NCI-H2196 treated with DMSO at 0.1 percent for 48 hours (cell line): ENCODE results near the gene PHRF1.

ENCODE experiments used
- DNase-seq: peaks from one replicate; lab custom pipeline; 2025; ENCODE audit not compliant: unreplicated experiment; lab: John Stamatoyannopoulos, UW

The PHRF1 gene, protein sequence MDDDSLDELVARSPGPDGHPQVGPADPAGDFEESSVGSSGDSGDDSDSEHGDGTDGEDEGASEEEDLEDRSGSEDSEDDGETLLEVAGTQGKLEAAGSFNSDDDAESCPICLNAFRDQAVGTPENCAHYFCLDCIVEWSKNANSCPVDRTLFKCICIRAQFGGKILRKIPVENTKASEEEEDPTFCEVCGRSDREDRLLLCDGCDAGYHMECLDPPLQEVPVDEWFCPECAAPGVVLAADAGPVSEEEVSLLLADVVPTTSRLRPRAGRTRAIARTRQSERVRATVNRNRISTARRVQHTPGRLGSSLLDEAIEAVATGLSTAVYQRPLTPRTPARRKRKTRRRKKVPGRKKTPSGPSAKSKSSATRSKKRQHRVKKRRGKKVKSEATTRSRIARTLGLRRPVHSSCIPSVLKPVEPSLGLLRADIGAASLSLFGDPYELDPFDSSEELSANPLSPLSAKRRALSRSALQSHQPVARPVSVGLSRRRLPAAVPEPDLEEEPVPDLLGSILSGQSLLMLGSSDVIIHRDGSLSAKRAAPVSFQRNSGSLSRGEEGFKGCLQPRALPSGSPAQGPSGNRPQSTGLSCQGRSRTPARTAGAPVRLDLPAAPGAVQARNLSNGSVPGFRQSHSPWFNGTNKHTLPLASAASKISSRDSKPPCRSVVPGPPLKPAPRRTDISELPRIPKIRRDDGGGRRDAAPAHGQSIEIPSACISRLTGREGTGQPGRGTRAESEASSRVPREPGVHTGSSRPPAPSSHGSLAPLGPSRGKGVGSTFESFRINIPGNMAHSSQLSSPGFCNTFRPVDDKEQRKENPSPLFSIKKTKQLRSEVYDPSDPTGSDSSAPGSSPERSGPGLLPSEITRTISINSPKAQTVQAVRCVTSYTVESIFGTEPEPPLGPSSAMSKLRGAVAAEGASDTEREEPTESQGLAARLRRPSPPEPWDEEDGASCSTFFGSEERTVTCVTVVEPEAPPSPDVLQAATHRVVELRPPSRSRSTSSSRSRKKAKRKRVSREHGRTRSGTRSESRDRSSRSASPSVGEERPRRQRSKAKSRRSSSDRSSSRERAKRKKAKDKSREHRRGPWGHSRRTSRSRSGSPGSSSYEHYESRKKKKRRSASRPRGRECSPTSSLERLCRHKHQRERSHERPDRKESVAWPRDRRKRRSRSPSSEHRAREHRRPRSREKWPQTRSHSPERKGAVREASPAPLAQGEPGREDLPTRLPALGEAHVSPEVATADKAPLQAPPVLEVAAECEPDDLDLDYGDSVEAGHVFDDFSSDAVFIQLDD (N-terminal part only)

DNA sequence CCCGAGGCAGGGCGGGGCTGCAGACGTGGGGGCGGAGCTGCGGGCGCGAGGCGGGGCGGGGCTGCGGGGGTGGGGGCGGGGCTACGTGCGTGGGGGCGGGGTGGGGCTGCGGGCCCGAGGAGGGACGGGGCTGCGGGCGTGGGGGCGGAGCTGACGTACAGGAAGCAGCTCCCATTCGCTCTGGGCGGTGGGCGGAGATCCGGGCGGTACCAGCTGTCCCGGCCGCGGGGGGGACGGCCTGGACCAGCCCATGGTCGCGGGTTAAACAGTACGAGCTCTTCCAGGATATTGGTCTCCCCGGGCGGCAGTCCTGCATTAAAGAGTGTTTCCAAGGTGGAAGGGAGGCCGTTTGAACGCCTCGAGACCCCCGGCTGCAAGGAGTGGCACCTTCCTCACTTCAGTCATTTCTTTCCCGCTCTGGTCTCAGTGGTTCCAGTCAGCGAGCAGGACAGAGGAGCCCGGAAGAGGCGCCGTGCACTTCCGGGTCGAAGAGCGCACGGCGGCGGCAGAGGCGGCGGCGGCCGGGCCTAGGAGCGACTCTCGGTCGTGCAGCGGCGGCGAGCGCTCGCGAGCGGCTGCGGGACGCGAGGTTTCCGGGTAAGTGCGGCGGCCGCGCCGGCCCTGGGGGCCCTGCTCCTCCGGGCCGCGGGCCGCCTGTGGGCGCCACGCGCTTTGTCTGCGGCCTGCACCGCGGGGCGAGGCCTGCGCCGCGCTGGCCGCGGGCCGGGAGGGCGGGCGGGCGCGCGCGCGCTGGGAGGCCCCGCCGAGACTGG is at the start of gene PHRF1:
Gene PHRF1 (plus strand): TSS at position 475 of the 773 bp plus-strand sequence. CDS start 5,043 bp downstream, outside the sequence.
- DNase-seq, result peak; percentile 90

DNA sequence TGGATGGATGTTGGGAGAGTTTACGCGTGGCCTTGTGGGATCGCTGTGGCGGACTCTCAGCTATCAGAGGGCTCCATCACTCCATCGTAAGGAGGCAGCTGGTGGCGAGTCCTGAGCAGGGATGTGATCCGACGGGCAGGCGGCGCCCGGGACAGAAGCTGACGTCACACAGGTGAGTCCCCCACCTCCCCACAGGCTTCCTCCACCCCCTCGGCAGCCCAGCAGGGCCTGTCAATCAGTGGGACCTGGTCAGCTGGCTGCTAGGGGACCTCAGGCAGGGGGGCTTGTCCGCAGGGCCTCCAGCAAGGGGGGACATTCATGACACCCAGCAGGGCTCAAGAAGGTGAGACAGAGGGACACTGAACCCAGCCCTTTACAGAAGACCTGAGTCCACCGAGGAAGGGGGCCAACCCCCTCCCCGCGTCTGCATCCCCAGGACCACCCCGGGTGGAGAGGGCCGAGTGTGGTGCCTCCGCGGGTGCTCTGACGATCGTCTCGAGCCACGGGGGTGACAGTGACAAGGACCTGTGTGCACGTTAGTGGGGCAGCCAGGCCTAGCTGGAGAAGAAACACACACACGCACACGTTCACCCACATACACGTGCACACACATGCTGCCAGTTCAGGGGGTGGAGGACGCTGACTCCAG is 48.0 kb upstream of the PHRF1 start:
- no peak for DNase-seq

DNA sequence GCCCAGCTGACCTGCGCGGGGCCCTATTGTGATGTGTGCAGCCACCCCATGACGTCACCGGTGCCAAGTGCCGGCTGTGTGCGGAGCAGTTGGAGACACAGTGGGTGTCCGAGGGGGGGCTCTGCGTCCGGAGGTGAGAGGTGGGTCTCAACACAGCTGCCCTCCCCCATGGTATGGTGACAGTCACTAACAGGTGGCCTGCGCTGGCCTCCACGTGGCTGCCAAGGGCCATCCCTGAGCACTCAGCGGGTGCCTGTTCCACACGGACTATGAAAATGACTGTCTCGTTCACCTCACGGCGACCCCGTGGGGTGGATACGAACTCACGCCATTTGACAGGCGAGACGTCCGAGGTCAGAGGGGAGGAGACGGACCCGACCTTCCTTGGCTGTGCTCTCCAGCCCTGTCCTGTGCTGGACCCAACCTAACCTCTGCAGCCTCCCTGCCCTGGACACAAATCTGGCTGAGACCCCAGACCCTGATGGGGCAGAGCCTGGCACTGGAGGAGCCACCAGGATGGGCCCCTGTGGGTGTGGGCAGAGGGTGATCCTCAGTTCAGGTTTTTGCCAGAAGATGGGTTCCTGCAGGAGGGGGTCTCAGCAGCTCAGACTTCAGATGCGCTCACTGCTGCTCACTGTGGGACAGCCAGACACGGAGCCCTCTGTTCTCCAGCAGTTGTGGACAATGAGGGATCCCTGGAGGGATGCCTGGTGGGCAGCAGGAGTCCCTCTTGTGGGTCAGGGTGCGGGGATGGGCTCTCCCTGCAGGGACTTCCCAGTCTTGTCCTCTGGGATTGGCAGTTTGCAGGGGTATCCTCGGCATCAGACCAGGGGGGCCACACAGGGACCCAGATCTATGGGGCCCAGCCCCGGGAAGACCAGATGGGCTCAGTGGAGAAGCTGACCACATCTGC is 47.2 kb upstream of the PHRF1 start:
- no peak for DNase-seq

DNA sequence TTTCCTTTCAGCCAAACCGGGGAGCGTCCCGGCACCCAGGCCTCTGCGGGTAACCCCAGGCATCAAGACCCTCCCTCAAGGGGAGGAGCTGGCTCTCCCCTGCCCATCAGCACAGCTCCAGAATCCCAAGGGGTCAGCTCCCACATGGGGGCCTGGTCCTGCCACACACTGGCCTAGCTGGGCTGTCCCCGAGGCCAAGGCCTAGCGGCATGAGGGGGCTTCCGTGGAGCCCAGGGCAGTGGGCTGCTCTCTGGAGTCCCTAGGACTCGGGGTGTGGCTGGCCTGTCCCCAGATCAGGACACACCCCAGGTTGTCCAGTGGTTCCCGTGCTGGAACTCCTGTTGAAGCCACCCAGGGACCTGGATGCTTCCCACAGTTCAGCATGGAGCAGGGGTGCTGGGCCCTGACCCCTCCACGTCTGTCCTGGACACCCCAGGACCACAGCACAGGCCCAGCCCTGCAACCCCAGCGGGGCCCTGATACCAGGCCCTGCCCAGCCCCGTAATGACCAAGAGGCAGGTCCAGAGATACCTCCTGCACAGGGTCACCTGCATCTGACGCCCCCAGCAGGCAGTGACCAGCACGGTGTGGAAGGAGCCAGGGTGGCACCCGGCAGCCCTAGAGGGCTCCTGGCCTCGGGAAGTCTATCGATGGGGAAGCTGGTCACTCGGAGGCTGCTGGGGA is 46.4 kb upstream of the PHRF1 start:
- no peak for DNase-seq

DNA sequence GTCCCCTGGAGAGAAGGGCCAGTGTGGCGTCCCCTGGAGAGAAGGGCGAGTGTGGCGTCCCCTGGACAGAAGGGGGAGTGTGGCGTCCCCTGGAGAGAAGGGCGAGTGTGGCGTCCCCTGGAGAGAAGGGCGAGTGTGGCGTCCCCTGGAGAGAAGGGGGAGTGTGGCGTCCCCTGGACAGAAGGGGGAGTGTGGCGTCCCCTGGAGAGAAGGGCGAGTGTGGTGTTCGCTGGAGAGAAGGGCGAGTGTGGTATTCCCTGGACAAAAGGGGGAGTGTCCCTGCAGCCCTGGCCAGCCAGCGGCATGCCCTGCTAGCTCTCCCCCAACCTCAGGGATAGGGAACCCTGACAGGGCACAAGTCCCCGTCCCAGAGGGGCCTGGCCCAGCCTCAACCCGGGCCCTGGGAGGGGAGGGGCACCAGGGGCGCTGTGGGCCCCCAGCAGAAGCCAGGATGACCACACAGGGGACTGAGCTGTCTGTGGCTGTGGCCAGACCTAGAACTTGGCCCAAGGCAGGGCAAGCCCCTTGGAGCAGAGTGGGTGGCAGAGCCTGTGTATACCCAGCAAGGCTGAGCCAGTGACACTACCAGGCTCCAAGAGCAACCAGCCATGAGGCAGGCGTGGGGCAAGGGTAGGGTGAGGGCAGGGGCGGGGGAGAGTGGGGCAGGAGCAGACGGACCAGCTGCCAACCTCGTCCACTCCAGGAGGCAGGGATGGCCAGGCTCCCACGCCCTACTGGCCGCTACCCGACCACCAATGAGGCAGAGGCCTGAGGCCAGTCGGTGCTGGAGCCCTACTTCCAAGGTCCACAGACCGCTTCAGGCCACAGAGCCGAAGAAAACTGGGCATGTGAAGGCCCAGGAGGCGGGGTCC is 45.1 kb upstream of the PHRF1 start:
- no peak for DNase-seq

DNA sequence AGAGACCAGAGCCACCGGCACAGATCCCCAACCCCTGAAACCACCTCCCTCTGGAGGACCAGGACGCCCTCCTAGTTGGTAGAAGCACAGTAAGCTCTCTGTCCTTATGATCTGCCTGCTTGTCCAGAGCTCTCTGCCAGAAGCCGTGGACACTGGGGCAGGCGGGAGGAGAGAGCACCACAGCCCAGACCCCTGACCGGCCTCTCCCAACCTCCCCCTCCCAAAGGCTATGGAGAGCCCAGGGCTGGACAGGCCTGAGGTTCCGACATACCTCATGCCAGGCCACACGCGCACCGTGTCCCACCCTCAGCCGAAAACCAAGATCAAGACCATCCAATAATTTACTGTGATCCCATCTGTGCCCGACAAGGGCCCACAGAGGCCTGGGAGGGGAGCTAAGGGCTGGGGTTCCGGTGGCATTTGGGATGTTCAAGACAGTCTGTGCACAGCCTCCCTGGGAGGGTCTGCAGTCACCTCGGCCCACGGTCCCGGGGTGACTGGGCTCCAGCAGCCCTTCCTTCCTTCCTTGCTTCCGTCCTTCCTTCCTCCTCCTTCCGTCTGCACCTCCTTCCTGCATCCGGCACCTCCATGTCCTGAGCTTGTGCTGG is 44.2 kb upstream of the PHRF1 start:
- DNase-seq, result no peak

DNA sequence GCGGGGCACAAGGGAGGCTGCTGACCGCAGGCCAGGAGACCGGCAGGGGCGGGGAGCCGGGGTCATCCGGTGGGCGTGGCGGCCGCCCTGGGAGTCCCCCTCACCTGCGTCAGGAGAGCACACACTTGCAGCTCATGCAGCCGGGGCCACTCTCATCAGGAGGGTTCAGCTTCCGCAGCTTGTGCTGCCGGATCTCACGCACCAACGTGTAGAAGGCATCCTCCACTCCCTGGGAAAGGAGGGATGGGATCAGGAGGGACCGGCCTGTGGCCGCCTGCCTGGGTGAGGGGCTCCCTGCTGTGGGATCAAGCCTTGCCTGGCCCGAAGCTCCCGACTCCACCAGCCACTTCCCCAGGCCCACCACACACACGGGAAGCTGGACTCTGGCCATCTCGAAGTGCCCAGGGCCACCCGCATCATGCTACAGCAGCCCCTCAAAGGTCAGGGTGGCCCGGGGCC is 43.7 kb upstream of the PHRF1 start:
- DNase-seq, result no peak

DNA sequence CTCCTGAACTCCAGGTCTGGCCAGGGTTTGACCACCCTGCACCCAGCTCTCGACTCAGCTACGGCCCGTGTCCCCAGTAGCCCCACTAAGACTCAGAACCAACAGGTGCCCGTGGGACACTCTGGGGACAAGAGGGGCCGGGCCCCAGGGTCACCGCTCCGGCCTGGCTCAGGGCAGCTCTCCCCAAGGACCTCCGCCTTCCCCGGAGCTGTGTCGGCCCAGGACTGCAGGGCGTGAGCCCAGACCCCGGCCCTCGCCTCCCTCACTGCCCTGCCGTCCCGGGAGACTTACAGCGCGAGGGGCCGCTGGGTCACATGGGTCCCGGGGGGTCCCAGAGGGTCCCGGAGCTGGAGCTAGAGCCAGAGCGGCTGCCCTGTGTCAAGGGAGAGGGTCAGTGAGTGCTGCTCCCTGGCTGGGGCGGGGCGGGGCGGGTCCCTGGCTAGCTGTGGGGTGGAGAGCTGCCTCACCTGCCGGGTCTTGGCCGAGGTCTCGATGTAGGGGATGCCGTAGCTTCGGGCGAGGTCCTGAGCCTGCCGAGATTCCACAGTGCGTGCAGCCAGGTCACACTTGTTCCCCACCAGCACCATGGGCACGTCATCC is 43.2 kb upstream of the PHRF1 start:
- no peak for DNase-seq

DNA sequence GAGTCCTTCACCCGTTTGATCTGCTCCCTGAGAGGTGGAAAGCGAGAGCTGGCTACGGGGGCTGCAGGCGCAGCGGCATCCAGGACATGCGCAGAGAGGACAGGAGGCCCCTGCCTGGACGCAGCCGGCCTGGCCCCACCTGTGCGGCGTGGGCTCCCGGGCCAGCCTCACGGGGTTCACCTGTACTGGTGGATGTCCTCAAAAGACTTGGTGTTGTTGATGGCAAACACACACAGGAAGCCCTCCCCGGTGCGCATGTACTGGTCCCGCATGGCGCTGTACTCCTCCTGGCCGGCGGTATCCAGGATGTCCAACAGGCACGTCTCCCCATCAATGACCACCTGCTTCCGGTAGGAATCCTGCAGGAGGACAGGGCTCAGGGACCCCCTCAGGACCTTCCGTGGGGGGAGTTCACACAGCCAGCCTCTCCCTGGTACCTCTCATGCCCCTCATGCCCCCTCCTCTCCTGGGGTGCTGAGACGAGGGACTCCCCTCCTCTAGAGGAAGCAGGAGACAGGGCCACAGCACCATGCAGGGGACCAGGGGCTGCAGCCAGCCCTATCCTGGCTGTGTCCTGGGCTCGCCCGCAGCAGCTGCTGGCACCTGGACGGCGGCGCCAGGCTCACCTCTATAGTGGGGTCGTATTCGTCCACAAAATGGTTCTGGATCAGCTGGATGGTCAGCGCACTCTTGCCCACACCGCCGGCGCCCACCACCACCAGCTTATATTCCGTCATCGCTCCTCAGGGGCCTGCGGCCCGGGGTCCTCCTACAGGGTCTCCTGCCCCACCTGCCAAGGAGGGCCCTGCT is 42.5 kb upstream of the PHRF1 start:
- DNase-seq, result no peak

DNA sequence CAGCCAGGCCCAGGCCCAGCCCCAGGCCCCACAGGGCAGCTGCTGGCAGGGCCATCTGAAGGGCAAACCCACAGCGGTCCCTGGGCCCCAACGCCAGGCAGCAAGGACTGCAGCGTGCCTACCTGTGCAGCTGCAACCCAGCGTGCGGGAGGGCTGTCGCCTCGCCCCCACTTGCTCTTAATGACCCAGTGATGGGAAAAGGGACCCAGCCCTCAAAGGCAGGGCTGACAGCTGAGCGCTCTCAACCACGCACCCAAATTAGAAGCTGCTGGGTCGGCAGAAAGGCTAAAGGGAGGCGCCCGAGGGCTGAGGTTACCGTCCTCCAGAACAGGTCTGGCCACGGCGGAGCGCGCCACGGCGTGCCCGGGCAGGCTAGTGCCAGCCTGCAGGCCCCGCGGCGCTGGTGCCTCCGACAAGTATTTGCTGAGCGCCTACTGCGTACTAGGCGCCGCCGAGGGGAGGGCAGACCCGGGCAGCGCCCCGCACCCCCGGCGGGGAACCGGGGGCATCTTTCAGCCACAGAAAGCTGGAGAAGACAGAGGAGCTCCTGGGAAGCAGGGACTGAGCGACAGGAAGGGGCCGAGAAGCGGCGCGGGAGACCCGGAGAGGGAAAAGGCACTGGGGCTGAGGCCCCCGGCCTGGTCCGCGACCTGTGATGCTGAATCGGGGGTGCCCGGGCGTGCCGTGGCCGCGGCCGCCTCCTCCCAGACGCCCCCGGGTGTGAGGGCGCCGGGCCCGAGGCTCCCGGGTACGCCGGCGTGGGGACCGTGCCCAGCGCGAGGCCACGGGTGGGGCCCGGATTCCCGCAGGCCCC is 41.7 kb upstream of the PHRF1 start:
- DNase-seq, result no peak

DNA sequence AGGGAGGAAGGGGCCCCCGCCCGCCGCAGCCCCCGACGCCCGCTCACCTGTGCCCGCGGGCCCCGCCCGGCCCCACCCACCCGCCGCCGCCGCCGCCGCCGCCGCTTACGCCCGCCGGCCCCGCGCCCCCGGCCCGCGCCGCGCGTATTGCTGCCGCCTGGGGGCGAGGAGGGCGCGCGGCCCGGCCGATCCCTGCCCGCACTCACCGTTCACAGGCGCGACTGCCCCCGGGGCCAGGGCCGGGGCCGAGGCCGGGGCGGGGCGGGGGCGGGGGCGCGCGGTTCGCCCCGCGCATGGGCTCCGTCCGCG is 41.1 kb upstream of the PHRF1 start:
- DNase-seq, result no peak

DNA sequence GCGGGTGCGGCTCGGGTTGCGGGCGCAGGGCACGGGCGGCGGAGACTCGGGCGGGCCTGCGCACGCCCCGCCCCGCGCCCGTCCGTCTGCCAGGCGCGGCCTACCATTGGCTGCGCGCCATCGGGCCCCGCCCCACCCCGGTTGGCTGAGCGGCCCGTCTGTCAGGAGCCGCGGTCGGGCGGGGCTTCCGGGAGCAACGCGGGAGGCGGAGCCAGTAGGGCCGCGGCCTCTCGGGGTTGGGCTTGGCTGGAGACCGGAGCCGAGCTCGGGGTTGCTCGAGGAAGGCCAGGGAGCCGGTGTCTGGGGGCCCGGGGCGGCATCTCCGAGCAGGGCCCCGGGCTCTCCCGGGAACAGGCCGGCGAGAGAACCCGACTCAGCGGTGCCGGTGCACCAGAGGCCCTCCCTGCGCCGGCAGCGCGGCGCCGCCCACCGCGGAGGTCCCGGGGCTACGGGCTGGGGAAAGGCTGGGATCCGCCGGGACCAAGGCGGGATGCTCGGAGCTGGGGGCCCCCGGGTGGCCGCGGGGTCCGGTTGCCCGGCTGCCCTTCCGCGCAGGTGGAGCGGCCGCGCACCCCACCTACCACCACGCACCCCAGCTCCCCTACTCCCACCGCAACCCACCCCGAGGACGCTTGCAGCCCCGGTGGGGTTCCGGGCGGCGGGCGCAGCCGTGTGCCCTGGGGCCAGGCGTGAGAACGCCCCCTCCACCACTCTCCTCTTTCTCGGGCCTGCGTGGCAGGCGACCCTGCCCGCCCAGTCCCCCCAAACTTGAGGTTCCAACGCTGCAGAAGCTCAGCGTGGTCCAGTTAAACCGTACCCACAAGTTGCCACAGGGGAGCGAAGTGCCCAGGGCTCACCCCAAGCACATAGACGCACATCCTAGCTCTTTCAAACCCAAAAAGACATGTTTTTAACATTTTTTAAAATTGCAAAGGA is 40.5 kb upstream of the PHRF1 start, which contains the start of gene HRAS:
Gene HRAS (minus strand): TSS at position 58 of the 936 bp plus-strand sequence.
- DNase-seq, result peak; percentile 92

DNA sequence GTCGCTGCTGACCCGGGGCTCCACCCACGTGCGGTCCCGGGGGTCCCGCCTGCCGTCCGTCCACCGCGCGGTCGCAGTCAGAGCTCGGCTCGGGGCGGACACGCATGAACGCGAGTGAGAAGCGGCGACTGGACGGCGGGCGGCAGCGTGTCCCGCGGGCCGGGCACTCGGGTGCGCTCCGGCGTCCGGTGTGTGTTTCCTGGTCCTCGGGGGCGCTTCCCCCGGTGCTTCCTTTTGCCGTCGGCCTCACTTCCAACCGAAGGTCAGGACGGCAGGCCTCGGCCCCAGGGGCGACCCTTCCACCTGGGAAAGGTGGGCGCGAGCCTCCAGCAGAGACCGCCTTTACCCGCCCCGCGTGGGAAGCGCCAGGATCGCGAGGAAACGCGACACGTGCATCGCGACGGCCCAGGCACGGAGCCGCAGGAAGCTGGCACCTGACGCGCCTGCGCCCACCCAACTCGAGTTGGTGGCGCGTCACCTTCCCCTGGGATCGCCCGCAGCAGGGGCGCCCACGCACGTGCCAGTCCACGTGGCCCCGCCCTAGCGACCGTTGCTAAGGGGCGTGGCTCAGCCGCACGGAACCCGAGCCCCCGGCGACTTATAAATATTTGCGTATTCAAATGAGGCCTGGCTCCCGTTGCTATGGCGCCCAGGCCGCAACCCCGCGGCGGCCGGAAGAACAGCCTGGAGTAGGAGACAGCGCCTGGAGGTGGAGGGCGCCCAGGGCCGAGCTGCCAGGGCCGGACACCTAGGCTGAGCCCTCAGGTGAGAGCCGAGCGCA is 39.2 kb upstream of the PHRF1 start, which contains the start of gene LRRC56:
Gene LRRC56 (plus strand): TSS at position 687 of the 781 bp plus-strand sequence. CDS start 3,158 bp downstream, outside the sequence.
- DNase-seq, result peak; percentile 72
